GM19372 (cell line): ENCODE measurements around the gene CGB5.
"Not testable (repeated sequence)": the region's sequence is repeated elsewhere in the genome, so short reads cannot be mapped to it uniquely, and the experiment has no call there.

ENCODE experiments used
- ATAC-seq: cut with Tn5 transposase; IDR thresholded peaks from one replicate; pipeline ENCODE4 v1.9.1; 2021; ENCODE audit warnings: mild to moderate bottlenecking, low read depth, moderate library complexity; ENCODE audit not compliant: unreplicated experiment

CGB5 gene

DNA sequence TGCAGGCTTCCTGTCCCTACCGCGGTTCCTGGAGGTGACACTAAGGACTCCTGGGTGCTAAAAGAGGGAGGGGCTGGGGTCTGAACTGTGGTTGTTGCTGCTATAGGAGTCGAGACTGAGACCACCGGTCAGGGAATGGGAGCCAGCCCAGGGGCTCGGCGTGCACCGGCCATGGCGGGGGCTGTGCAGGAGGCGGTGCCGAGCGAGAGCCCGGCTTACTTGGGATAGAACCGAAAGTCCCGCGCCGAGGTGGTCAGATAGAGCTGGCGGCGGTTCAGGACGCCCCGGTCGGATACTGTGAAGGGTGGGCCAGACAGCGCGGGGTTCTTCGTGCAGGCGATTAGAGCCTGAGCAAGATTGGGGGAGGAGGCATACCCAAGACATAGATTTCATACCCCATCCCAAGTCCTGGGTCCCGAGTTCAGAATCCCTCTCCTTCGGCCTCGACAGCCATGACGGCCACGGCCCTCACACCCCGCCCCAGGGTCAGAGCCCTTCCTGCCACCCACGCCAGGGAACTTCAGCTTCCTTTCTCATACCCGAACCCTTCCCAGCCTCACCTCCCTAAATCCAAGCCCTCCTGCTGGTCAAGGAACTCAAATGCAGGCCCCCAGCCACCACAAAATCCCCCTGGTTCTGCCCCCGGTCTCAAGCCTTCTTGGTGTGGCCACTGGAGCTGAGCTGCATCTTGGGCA lies 13.4 kb downstream of the CGB5 start:
- not testable (repeated sequence) for ATAC-seq

DNA sequence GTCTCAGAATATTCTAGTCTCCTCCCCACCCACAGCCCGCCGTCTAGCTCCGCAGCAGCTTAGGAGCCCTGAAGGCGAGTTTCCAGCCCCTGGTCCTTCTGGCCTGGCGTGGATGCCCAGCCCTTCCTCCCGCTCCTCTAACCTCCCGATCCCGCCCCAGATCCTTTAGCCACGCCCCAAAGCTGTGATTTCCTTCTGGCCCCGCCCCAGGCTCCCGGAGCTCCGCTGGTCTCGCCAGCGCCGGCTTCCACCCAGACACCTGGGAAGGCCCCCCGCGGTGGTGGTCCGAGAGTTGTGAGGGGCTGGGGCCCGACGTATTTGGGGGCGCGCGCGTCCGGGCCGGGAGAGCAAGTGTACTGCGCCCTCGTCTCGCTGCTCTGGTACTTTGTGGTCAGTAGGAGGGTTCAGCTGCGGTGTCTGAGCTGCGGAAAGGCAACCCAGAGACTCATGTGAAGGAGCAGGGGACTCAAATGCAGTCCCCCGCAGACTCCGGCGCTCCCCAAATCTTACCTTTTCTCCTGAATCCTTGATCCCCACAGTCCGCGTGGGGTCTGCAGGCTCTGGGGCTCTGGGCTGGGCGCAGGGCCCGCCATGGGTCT lies 14.1 kb downstream of the CGB5 start, which contains the start of gene CGB7:
TSS of gene CGB7 (minus strand) at position 114 of the 599 bp plus-strand sequence. CDS start 2,374 bp downstream, outside the sequence.
- ATAC-seq: no peak

DNA sequence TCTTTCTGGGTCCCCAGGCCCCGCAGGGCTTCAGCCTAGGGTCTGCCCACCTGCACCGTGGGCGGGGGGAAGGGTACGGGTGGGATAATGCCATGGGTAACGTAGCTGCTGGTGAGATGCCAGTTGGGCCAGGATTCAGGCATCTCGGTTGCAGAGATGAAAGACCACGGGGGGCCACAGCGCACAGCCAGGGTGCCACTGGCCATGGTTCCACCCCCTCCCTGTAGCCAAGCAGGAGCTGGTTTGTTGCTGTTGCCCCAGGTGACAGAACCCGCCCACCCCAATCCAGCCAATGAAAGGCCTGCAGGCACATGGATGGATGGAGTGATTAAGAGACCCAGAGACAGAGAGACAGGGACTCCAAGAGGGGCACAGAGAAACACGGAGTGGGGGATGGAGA lies 14.9 kb downstream of the CGB5 start:
- no peak for ATAC-seq

DNA sequence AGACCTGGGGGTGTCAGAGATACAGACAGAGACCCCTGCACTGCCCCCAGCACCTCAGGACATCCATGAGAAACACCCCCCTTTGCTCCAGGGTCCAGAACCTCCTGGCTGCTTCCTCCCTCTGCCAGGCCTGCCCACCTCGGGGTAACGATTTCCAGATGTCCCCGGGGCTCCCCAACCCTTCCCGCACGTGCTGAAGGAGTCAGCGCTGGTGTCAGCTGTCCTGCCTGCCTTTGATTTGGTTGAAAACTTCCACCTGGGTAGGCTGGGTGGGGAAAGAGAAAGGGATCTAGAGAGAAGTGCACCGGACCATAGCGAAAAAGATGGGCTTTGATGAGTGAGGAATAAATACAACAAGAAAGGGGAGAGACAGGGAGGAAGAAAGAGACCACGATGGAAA lies 15.4 kb downstream of the CGB5 start:
- ATAC-seq: no peak

DNA sequence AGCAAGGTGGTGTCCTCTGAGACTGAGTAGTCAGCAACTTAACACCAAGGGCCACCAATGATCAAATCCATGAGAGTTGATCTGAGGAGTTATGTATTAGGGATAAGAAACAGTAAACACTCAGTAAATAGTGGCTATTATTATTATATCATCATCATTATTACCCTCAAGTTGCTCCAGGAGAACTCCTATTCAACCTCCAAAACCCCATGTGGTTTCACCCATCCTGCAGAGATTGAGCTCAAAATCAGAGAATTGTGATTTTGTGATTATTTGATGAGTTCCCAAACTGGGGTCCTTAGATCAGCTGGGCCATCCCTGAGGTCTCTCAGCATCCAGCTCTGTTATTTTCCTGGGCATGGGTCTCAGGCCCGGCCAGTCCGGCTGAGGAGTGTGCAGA lies 17.4 kb downstream of the CGB5 start:
- ATAC-seq: no peak

DNA sequence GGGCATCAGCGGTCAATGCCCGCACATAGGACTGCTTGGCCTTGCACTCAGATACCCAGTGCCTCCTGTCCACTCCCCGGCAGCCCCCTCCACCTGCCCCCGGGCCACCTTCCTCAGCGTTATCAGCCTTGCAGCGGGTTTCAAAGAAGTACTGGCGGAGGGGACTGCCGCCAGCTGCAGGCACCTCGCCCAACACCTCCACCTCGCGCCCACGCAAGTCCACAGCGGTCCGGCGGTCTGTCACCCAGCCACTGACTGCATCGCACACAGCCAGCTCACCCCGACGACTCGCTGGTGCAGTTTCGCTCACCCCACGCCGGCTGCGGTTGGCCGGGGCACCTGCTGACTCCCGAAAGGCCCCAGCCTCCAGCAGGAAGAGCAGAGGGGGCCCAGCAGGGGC lies 17.8 kb downstream of the CGB5 start:
- no peak for ATAC-seq

DNA sequence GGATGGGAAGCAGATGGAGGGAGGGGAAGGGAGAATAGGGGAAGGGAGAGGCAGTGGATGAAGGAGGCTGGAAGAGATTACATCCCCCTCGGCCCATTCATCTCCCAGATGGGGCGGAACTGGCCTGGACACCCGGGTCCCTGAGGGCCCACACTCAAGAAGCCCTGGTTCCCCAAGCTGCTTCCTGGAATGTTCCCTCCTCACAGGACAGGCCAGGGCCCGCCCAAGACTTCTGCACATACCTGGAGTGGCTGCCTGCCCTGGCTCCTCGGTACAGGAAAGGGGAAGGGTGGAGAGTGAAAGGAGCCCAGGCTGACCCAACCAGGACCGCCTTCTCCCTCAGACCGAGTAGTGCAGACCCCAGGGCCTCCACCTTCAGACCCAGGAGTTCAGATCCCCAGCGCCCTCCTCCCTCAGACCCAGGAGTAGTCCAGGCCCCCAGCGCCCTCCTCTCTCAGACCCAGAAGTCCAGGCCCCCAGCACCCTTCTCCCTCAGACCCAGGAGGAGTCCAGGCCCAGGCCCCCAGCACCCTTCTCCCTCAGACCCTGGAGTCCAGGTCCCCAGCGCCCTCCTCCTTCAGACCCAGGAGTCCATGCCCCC lies 20.5 kb downstream of the CGB5 start:
- ATAC-seq: no peak

DNA sequence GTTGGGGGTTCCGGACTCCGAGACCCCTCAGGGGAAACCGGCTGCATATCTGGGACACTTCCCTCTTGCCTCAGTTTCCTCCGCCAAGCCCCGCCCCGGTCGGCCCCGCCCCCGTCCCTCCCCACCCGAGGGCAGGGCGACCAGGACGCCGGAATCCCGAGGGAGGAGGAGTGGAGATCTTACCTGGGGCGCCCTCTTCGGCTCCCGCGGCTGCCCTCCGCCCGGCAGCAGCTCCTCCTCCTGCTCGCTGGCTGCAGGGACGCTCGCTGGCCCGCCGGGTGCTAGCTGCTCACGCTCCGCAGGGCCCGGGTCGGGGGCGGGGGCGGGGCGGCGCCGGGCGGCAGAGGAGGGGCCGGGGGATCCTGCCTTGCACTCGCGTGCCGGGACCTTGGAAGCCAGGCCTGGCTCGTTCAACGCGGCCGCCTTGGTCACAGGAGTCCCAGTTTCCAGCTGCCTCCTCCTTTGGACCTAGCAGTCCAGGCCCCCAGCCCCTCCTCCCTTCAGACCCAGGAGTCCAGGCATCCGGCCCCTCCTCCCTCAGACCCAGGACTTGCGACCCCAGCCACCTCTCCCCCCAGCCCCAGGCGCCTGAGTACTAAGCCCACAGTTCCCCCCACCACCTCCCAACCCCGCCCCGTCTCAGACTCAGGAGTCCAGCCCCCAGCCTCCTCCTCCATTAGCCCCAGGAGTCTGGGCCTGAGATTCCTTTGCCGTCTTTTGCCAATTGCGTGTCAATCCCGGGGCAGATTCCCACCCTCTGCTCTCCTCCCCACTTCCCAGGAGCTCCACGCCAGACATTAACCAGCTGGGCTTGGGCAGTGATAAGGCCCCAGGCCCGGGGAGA lies 21.3 kb downstream of the CGB5 start, which contains the start of gene NTF4:
TSS of gene NTF4 (minus strand) at position 51 of the 844 bp plus-strand sequence. CDS start 2,821 bp downstream, outside the sequence.
- ATAC-seq: no peak

DNA sequence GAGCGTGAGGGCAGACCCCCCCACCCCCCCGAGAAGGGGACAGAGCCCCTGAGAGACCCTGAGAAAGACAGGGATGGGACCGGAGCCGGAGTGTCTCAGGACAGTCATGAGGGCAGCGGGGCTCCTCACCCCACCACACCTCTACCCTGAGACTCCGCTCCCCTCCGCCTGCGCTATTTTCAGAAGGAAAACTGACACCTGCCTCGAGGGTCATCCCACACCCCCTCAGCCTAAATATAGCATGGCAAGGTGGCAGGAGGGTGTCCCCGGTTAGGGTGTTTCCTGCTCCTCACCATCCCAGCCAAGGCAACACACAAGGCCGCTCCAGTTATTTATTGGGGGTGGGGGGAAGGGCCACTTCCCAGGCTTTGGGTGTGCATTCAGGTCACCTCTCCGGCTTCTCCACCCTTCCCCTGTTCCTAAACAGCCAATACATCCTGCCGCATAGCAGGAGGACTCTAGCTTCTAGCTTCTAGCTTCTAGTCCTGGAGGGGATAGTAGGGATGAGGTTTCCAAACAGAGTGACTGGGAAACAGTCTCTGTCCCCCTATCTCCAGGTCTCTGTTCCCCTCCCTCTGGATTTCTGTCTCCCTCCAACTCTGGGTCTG lies 22.4 kb downstream of the CGB5 start:
- ATAC-seq: no peak

DNA sequence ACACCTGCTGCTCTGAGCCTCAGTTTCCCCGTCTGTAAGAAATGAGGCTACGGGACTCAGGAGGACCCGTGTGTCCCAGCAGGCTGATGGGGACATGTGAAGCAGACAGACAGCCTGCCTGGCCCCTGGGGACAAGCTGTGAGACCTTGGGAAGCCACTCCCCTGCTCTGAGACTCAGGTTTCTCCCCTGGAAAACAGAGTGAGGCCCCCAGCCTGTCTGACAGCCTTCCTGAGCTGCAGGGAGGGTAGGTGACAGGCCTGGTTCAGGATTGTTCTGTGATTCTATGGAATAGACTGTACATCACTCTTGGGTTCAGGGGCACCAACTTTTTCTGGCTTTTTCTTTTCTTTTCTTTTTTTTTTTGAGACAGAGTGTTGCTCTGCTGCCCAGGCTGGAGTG lies 23.9 kb downstream of the CGB5 start:
- no peak for ATAC-seq

DNA sequence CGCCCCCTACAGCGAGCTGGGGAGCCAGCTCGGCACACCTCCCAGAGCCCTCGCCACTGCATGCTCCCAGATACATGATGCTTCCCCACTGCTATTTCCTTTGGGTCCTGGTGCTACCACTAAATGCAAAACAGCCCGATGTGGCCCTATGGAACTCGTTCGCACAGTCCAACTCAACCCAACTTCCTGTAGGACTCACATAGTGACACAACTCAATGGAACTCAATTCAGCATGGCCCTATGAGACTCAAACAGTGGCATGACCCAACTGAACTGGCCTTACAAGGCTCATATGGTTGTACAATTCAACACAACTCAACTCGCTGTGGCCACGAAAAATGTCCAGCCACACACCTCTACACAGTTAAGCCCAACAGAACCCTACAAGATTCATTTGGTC lies 25.4 kb downstream of the CGB5 start:
- ATAC-seq: no peak

DNA sequence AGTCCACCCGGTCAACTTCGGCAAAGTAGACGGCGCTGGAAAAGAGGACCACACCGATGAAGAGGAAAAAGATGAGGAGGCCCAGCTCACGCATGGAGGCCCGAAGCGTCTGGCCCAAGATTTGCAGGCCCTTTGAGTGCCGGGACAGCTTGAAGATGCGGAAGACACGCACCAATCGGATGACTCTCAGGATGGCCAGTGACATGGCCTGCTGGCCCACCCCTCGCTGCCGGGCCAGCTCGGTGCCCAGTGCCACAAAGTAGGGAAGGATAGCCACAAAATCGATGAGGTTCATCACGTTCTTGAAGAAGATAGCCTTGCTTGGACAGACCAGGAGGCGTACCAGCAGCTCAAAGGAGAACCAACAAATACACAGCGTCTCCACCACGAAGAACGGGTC lies 26.8 kb downstream of the CGB5 start:
- ATAC-seq: no peak

DNA sequence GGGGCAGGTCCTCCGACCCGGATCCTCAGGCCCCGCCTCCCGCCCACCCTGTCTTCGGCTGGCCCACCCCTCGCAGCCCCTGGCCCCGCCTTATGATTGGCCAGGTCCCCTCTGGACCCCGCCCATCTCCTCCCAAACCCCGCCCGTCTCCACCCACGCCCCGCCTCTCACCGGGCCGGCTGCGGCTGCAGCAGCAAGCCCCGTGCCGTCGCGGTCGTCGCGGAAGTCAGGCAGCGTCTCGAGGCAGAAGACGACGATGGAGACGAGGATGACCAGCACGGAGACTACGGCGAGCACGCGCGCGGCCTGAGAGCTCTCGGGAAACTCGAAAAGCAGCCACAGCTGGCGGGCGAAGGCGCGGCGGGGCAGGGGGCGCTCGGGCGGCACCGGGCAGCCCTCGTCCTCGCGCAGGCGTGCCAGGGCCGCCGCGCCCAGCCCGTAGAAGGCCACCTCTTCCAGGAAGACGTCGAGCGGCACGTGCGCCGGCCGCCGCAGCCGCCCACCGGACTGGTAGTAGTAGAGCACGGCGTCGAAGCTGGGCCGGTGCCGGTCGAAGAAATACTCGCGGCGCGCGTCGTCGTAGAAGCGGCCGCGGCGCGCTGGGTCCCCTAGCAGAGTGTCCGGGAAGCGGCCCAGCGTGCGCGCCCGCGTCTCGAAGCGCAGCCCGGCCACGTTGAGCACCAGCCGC lies 28.4 kb downstream of the CGB5 start:
- ATAC-seq: no peak

DNA sequence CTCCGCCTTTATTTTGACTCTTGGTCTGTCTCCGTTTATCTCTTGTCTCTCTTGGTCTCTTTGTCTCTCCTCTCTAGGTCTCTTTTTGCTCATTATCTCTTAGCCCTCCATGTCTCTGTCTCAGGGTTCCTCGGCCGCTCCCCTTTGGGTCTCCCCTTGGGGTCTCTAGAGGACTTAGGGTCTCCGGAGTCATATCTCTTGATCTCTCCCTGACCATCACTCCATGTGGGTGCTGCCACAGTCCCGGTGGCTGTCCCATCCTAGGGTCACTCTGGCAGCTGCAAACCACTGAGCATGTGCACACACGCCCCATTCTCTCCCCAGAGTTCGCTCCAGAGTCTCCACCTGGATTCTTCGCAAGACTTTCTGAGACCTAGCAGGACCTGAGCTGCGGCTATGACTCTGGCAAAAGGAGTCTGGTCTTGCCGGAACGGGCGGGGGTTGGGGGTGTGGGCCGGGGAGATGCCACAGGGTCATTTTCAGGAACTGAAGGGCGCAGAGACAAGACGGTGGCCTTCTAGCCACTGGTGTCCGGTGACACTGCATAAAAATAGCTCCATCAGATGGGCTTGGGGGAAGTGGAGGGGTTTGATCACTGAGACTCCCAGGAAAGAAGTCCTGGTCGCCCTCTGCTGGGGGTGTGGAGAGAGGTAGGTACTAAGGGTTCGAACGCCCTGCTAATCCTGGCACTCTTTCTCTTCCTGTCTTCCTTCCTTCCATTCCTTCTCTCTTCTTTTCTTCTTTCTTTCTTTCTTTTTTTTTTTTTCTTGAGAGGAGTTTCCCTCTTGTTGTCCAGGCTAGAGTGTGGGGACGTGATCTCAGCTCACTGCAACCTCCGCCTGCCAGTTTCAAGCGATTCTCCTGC lies 30.1 kb downstream of the CGB5 start:
- no peak for ATAC-seq

DNA sequence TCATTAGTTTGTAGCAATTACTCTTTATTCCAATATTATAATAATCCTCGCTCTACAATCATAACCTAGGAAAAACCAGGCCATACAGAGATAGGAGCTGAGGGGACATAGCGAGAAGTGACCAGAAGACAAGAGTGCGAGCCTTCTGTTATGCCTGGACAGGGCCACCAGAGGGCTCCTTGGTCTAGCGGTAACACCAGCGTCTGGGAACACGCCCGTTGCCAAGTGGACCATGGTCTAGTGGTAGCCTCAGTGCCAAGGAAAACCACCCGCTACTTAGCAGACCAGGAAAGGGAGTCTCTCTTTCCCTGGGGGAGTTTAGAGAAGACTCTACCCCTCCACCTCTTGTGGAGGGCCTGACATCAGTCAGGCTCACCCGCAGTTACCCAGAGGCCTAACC lies 31.2 kb downstream of the CGB5 start:
- ATAC-seq: not testable (repeated sequence)

DNA sequence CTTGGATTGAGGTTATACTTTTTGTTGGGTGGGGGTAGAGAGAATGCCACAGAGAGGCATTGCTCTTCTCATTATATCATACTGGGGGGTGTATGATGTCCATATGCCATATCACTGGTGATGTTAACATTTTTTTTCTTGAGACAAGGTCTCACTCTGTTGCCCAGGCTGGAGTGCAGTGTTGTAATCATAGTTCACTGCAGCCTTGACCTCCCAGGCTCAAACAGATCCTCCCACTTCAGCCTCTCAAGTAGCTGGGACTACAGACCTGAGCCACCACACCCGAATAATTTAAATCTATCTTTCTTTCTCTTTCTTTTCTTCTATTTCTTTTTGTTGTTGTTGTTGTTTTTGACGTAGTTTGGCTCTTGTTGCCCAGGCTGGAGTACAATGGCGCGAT lies 36.7 kb downstream of the CGB5 start:
- no peak for ATAC-seq

DNA sequence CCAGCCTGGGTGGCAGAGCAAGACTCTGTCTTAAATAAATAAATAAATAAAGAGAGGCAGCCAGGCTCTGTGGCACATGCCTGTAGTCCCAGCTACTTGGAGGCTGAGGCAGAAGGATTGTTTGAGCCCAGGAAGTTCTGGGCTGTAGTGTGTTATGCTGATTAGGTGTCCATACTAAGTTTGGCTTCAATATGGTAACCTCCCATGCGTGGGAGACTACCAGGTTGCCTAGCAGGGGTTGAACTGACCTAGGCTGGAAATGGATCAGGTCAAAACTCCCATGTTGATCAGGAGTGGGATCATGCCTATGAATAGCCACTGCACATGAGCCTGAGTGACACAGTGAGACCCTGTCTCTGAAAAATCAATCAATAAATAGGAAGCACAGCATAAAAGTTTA lies 37.6 kb downstream of the CGB5 start:
- no peak for ATAC-seq

DNA sequence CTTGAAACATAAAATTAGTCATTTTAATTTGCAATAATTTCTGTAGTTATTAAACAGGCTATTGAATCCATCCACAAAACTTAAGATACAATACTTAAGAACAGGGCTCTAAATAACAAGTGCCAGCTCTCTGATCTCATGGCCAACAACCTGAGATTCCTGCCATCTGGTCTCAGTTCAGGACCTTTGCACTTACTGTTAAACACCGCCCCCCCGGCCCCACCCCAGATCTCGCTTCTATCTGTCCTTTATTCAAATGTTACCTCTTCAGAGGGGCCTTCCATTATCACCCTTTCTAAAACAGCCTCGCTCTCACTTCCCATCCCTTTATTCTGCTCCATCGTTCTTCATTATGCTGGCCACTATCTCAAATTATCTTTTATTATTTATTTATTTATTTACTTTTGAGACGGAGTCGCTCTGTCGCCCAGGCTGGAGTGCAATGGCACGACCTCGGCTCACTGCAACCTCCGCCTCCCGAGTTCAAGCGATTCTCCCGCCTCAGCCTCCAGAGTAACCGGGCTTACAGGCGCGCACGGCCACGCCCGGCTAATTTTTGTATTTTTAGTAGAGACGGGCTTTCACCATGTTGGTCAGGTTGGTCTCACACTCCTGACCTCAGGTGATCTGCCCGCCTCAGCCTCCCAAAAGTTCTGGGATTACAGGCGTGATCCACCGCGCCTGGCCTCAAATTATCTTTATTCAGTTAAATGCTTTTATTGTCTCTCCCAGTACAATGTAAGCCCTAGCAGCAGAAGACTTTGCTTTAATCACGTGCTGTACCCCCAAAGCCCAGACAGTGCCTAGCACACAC lies 40.8 kb downstream of the CGB5 start:
- ATAC-seq: no peak
